GM20000 (cell line): Measurements from ENCODE around the gene CHID1.

Experiments used
- DNase-seq: peaks from one replicate; pipeline ENCODE4 v3.0.0; 2012; ENCODE audit warnings: low spot score
- CTCF ChIP-seq: IDR thresholded peaks from 2 replicates; pipeline ENCODE4 v1.5.1; 2012; ENCODE audit warnings: mild to moderate bottlenecking, control low read depth; ENCODE audit errors: extremely low read depth, missing control alignments

Gene CHID1

GRCh38 chr11:910589-911030 is at the start of gene CHID1:
Gene CHID1 (minus strand): TSS chr11:910810. CDS start chr11:904816, 5,994 bp downstream.
- TF ChIP-seq CTCF: no peak
- DNase-seq: peak; percentile 100

- no peak for TF ChIP-seq CTCF
These were observed 49.0 kb upstream of the CHID1 start for GRCh38 chr11:959608-960007.

GRCh38 chr11:959027-959426 is 48.4 kb upstream of the CHID1 start:
- TF ChIP-seq CTCF: no peak
- DNase-seq: no peak

More at GRCh38 chr11:959608-960007, 49.0 kb upstream of the CHID1 start:
- no peak for DNase-seq

- TF ChIP-seq CTCF: no peak
- DNase-seq: no peak
These were observed 47.5 kb upstream of the CHID1 start for GRCh38 chr11:958101-958500.

GRCh38 chr11:957212-957920 is 46.8 kb upstream of the CHID1 start:
- DNase-seq: no peak
- TF ChIP-seq CTCF: no peak

- TF ChIP-seq CTCF: no peak
- no peak for DNase-seq
These were observed 44.8 kb upstream of the CHID1 start for GRCh38 chr11:955154-956063.
